Mucosa of gallbladder (tissue), 1 donor: Measurements from ENCODE around the gene CCL23. TPM values are rescaled to one million over a fixed set of nuclear protein-coding genes. Genes with fewer than 3 reads are reported as not detected.
"Not testable (repeated sequence)": the region's sequence is repeated elsewhere in the genome, so short reads cannot be mapped to it uniquely, and the experiment has no call there.

Experiments used
- DNase-seq: peaks from one replicate; pipeline ENCODE4 v3.0.0-alpha.2; 2020; ENCODE audit warnings: low spot score
- total RNA-seq: library from RNA; stranded (reverse); gene quantifications from one replicate; pipeline ENCODE4 v1.2.1, GENCODE V29; 2021
- donor health status: DM: no; HTN: no; CAD: no.

CCL23 gene
- total RNA-seq, 1 donor from 2014 or later, result 2.2 TPM

DNA sequence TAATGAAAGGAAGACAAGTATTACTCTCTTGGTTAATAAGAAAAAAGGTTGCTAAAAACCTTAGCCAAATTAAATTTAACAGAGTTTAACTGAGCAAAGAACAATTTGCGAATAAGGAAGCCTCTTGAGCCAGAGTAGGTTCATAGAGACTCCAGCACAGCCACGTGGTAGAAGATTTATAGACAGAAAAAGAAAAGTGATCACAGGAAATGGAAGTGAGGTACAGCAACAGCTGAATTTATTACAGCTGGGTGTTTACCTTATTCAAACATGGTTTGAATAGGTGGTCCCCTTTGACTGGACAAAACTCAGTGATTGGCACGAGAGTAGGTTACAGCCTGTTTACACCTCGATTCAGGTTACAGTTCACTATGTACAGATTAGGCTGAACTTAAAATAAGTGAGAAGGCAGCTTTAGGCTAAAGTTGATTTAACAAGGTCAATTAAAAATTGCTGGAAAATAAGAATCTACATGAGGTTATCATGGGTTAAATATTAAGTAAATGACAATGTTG is 13.1 kb downstream of the CCL23 start:
- no peak for DNase-seq

DNA sequence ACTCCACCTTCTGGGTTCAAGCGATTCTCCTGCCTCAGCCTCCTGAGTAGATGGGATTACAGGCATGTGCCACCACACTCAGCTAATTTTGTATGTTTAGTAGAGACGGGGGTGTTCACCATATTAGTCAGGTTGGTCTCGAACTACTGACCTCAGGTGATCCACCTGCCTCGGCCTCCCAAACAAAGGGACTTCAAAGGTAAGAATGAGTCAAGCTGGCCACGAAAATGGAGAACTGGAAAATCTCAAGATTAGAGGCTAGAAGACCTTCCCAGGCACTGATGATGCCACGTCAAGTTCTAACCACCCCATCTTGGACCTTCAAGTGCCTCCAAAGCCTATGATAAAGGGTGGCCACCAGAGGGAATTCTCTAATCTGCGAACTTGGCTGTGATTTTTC is 15.1 kb downstream of the CCL23 start:
- no peak for DNase-seq

- DNase-seq, result peak; percentile 83
Observed at GRCh38 chr17:36001862-36002603, 15.7 kb downstream of the CCL23 start.

DNA sequence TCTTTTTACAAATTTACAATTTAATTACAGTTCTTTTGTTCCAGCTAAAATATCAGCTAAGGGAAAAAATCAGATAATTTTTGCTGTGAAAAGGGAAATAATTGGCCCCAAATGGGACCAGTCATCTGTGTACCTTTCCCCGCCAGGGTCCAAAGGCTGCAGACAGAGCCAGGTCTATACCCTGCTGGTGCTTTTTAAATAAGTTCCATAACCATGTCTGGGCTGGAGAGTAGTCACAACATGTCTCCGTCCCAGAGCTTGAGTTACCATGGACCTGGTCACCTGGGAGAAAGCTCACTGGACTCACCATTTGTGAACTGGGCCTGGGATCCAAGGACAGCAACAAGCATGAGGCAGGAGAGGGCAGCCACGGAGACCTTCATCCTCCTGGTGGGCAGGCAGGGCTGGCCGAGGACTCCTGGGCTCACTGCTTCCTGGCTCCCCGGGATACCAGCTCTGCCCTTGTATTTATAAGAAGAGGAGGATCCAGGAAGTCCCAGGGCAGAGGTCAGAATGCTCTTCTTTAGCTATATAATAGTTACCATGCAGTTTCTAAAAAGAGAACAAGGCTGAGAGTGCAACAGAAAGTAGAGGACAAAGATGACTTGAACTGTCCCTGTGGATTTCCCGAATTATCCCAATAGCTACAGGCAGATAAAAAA is 16.5 kb downstream of the CCL23 start, which contains the start of gene CCL15:
TSS of gene CCL15 (minus strand) at position 444 of the 662 bp plus-strand sequence. CDS start at position 383, 61 bp downstream.
- no peak for DNase-seq

DNA sequence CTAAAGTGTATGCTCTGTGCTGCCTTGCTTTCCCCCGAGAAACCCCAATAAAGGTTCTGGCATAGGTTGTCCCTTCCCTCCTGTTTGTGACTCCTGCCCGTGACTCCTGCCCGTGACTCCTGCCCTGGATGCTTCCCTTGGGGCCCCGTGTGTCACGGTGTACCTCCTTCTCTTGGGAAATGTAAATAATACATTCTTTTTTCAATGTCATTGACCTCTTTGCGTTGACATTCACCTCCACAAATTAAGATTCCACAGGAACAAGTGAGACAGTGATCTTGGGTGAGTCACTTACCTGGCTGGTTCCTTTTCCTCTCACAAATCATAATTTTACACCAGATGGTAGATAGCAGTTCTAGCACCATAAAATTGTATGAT is 17.1 kb downstream of the CCL23 start:
- no peak for DNase-seq

GRCh38 chr17:35998756-35999155 is 19.0 kb downstream of the CCL23 start:
- no peak for DNase-seq

GRCh38 chr17:35998018-35998545 is 19.7 kb downstream of the CCL23 start:
- no peak for DNase-seq

DNA sequence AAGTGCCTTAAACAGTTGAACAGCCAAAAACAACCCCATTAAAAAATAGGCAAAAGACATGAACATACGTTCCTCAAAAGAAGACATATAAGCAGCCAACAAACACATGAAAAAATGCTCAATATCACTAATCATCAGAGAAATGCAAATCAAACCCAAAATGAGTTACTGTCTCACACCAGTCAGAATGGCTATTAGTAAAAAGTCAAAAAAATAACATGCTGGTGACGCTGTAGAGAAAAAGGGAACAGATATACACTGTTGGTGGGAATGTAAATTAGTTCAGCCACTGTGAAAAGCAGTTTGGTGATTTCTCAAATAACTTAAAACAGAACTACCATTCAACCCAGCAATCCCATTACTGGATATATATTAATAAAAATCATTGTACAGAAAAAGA is 22.4 kb downstream of the CCL23 start:
- not testable (repeated sequence) for DNase-seq

GRCh38 chr17:35991075-35991474 is 26.7 kb downstream of the CCL23 start:
- DNase-seq, result no peak

DNA sequence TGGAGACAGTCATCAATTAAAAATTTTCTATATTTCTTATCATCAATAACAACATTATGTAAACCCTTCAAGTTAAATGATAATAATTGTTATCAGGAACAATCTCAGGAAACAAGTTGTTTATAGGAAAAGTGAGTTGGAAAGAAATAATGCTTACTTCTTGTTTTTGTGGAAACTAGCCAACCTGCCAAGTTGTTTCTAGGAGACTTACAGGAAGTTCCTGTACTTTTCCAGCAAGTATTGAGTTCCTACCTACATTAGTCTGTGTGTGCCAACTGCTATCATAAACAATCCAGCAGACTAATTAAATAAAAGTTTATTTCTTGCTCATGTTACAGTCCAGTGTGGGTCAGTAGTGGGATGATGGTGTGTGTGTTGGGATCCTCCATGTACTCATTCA is 29.6 kb downstream of the CCL23 start:
- no peak for DNase-seq

- no peak for DNase-seq
Observed at GRCh38 chr17:35986643-35987042, 31.1 kb downstream of the CCL23 start, which contains the start of gene CCL14. Gene CCL14, minus strand, starts transcription at chr17:35986729. Its CDS starts 80 bp downstream, at chr17:35986649.

- DNase-seq, result no peak
Observed at GRCh38 chr17:35984140-35984539, 33.6 kb downstream of the CCL23 start.

- no peak for DNase-seq
Observed at GRCh38 chr17:35982409-35983191, 35.2 kb downstream of the CCL23 start.

DNA sequence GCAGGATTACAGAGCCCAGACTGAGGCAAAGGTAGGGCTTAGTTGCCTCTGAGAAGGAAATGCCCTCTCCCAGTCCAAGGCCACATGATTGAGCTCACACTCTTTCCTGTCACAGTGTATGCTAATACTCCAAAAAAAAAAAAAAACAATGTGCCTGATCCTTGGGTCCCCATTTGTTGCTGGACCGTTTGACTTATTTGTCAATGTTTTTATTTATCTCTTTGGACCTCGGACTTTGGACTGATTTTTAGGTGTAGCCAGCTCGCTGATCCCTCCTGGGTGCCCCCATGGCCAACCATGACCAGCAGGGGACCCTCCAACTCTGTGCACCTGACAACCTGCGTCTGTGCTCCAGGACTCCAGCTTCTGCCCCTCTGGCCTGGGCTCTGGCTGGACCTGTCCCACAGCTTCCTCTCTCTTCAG is 35.9 kb downstream of the CCL23 start:
- DNase-seq, result no peak

GRCh38 chr17:35981246-35981645 is 36.5 kb downstream of the CCL23 start, which contains the start of gene CCL16:
Gene CCL16, minus strand, starts transcription at chr17:35981497. Its CDS starts 77 bp downstream, at chr17:35981420.
- no peak for DNase-seq

DNA sequence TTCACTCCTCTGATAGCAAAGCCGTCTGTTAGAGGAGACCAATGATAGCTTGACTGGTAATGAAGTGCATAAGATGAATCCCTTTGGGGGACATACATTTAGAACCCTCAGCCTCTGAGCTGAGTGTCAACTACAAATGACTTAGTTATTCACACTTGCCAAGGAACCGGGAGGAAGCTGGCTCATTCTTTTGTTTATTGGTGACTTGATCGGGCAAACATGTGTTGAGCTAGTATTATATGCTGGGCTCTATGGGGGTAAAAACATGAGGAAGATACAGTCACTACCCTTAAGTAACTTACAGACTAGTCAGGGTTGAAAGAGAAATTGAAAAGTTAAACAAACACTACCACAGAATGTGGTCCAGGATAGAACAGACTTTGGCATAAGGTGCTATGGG is 39.4 kb downstream of the CCL23 start:
- DNase-seq, result no peak

DNA sequence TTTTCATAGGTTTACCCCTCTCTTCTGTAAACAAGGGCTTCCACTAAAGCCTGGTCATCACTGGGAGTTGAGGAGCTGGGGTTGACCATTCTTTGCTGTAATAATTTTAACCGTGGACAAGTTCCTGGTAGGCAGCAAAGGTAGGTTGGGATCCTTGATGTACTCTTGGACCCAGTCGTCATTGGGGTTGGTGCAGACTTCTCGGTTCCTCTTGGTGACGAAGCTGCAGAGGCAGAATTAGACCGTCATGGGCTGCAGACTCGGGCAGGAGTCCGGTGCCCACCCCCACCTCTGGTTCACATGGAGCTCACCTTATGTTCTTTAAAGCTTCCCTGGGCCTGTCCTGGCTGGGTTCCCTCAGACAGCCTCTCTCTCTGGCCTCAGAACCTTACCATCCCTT is 40.3 kb downstream of the CCL23 start:
- no peak for DNase-seq

DNA sequence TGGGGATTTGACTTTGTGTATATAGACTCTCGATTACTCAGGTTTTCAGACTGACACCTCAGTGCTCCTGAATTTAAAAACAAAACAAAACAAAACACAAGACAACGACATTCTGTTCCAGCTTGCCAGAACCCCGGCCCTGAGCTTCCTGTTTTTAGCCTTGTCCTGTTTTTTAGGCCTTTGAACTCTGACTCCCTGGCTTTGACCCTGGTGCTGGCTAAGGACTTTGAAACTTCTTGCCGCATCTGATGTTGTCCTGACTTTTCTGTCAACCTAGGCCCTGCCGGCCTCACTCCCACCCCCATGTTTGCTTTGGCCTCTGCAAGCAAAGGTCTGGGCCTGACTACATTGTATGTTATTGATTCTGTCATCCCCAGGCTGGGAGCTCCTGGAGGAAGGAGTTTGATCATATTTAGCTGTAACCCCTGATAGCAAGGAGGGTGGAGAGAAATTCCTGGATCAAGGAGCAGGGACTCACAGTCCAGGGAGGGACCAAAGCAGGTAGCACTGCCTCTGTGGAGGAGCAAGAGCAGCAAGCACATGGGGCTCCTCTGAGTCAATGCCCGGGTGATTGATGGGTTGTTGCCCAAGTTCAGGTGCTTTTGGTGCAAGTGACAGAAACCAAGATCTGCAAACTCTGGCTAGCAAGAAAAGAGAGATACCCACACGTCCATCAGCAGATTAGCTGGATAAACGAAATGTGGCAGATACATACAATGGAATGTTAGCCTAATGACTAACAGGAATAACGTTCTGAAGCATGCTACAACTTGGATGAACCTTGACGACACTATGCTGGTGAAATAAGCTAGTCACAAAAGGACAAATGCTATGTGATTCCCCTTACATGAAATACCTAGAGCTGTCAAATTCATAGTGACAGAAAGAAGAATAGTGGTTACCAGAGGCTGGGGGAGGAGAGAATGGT is 44.2 kb downstream of the CCL23 start:
- peak; percentile 62 for DNase-seq

DNA sequence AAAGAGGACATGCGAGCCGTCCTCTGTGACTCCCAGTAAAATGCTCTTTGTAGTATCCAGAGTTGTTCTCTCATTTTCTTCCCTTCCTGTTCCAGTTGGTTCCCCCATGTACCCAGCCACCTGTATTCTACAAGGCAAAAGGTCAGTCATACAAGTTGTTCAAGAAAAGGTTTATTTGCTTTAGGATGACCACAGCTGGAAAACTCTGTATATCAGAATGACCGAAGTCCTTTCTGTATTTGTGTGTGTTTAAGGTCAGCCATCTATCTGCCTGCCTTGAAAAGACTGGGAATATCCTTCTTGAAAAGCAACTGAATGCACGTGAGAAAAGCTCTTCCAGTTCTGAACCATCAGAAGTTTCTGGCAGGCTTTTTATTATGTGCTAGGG is 44.8 kb downstream of the CCL23 start:
- no peak for DNase-seq

DNA sequence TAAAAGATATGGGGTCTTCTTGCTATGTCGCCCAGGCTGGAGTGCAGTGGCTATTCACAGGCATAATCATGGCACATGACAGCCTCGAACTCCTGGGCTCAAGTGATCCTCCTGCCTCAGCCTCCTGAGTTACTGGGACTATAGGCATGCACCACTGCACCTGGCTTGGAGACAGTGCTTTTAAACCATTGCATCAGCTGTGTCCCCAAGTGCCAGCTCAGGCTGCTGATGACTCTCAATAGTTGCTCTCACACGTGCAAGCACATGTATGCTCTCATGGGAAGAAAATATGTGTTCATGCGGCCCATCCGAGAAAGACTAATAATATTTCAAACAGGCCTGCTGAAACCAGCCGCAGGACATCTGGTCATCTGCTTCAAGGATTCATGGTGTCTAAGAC is 45.2 kb downstream of the CCL23 start:
- no peak for DNase-seq

DNA sequence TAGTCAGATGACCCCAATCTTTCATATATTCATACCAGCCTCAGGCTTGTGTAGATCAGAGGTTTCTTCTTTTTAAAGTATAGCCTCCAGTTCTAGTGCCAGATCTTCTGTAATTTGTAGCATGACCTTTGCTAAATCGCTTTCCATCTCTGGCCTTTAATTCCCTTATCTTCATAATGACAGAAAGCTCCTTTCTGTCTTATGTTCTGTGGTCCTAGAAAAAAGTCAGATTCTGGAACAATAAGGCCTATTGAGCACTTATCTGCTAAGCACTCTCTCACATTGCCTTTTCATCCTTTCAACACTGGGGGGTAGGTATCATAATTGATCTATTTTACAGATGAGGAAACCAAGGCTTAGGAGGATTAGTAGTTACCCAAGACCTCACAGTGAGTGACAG is 45.7 kb downstream of the CCL23 start:
- DNase-seq, result no peak
